HG02678 (cell line): ENCODE results near the gene ZNF616.
A peak's percentile ranks its signal among the peaks of the same experiment; 100 is the strongest.
"Not testable (repeated sequence)": the region's sequence is repeated elsewhere in the genome, so short reads cannot be mapped to it uniquely, and the experiment has no call there.

Experiments used
- ATAC-seq: cut with Tn5 transposase; IDR thresholded peaks from one replicate; pipeline ENCODE4 v1.9.1; 2021; ENCODE audit warnings: mild to moderate bottlenecking, moderate library complexity; ENCODE audit not compliant: unreplicated experiment

Gene ZNF616

GRCh38 chr19:52112624-52113023, 27.1 kb downstream of the ZNF616 start:
- no peak for ATAC-seq

- ATAC-seq, result no peak
These were observed 29.0 kb downstream of the ZNF616 start for GRCh38 chr19:52110780-52111179.

GRCh38 chr19:52102782-52103181, 37.0 kb downstream of the ZNF616 start:
- ATAC-seq, result no peak

GRCh38 chr19:52101866-52102562, 37.7 kb downstream of the ZNF616 start:
- no peak for ATAC-seq

GRCh38 chr19:52099497-52100138, 40.1 kb downstream of the ZNF616 start:
- no peak for ATAC-seq

GRCh38 chr19:52096416-52096815, 43.3 kb downstream of the ZNF616 start:
- not testable (repeated sequence) for ATAC-seq

- ATAC-seq, result peak; percentile 95
These were observed 44.3 kb downstream of the ZNF616 start, which contains the start of gene ZNF841 for GRCh38 chr19:52095172-52096014. Gene ZNF841, minus strand, starts transcription at chr19:52095765. Its CDS starts 10,964 bp downstream, at chr19:52084801.

GRCh38 chr19:52094526-52095130, 45.1 kb downstream of the ZNF616 start:
- no peak for ATAC-seq

- no peak for ATAC-seq
These were observed 53.3 kb downstream of the ZNF616 start for GRCh38 chr19:52086481-52086880.

GRCh38 chr19:52070496-52070895, 69.2 kb downstream of the ZNF616 start:
- ATAC-seq, result no peak

GRCh38 chr19:52069653-52070052, 70.1 kb downstream of the ZNF616 start:
- ATAC-seq, result no peak

GRCh38 chr19:52066258-52066863, 73.4 kb downstream of the ZNF616 start:
- no peak for ATAC-seq

GRCh38 chr19:52065399-52065798, 74.3 kb downstream of the ZNF616 start:
- ATAC-seq, result no peak
